M059J (cell line): Measurements from ENCODE around the gene MEF2C. TPM values are rescaled to one million over a fixed set of nuclear protein-coding genes. Genes with fewer than 3 reads are reported as not detected.

Experiments used
- DNase-seq: peaks from one replicate; pipeline ENCODE4 v3.0.0-alpha.2; 2012; ENCODE audit warnings: low read depth
- total RNA-seq: library from RNA; depleted of rRNA; stranded (reverse); fragments of >200 nt; shearing (Covaris generic); gene quantifications from 2 replicates; pipeline ENCODE4 v1.2.3, GENCODE V29; 2014

MEF2C gene
- total RNA-seq, 1 experiment from 2014 or later = 7.7 TPM

DNA sequence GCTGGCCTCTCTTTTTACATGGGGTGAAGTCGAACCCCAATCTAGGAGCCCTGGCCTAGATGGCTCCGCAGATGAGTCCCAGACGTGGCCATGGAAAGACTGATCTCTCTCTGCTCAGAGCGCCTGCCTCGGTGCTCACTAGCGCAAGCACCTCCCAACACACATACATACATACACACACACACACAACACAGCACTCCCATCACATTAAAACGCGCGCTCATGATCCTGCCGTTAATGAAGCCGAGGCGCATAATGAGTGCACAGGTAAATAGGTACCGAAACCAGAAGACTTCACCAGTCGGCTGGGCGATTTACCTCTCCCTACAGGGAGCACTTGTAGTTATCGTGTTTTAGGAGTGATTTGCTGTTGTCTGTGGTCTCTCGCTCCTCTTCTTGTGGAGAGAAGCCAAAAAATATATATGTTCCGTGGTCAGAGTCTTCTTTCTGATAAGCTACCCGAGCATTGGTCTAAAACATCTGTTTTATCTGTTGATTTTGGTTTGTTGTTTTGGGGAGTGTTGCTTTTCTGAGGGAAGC is 207.7 kb downstream of the MEF2C start:
- DNase-seq = peak; percentile 67

DNA sequence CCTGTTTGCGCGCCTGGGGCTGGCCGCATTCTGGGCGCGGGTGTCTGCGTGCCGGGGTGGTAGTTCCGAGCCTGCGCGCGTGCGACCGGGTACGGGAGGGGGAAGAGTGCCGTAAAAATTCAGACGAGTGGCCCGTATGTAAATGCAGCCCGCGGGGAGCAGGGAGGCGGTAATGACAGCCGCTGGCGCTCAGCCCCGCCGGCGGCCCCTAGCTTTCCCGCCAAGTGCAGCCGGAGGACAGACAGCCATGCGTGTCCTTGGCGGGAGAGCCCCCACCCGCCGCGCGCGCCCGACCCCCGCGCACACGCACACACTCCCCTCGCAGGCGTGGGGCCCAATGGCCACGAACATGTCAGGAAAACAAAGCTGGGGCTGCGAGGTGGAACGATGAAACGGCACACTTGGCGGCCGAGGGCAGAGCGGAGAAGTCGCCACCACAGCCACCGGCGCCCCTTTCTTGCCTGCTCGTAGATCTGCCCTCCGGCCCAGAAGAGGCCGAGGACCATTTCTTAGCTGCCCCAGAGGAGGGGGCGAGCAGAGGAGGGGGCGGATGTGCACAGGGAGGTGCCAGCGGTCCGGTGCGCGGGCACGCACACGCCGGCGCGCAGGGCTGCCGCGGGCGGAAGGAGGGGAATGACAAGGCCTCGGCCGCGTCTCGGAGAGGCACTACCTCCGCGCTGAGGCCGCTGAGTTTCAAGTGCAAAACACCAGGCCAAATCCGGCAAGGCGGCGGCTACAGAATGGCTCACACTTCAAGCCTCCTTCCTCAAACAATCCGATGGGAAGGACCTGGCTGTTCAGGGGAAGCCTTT is 208.4 kb downstream of the MEF2C start:
- DNase-seq = peak; percentile 83

DNA sequence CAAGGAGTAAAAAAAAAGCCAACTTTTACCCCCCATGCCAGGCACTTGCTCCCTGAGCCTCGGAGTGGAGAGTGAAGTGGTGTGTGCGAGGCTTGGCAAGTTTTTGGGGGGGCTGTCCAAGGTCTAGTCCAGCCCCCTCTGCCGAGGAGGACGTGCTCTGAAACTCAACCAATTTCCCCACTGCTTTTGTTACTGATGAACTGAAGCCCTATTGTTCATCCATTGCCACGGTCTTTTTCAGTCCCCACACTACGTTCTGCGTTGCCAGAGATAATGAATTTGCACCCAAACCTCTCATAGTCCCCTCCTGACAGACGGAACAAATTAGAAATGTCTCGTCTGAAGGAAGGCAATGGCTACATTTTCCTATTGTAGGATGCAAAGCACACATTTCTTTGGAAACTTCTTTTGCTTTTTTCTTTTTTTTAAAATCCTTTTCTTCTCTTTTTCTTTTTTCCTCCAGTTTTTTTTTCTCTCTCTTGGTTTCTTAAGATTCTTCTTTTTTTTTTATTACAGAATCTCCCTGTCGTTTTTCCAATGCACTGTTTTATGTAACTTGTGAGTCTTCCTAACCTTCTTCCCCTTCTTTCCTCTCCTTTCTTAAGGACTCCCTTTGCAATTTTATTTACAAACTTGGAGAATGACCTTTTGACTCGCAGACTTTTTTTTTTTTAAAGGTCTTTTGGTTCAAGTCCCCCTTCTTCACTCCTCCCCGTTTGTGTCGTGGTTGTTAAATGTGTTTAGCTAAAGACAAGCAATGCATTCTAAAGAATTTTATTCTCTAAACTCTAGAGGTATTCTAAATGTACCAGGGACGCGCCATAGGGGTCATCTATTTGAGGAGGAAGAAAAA is 209.5 kb downstream of the MEF2C start:
- DNase-seq = peak; percentile 89

DNA sequence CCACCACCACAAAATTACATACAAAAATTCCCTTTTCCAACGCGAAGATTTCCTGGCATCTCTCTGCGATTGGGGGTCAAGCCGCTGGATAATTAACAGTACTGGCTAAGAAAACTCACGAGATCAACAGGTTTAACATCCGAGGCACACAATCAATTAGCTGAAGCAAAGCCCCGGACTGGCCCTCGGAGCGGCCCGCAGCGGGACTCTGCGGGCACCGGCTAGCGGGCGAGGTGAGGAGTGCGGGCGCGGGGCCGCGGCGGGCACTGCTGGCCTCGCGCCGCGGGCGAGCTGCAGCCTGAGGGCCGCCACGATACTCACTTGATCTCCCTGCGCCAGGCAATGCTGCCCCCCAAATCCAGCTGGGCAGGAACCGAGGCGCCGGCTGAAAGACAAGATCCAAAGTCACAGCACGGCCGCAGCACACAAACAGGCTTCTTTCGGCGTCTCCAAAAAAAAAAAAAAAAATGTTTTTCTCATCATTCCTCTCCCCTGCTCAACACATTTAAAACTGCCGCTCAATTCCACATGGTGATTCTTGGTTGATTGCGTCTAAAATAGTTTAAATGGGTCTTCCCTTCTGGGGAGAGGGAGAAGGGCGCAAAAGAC is 210.2 kb downstream of the MEF2C start:
- peak; percentile 48 for DNase-seq

DNA sequence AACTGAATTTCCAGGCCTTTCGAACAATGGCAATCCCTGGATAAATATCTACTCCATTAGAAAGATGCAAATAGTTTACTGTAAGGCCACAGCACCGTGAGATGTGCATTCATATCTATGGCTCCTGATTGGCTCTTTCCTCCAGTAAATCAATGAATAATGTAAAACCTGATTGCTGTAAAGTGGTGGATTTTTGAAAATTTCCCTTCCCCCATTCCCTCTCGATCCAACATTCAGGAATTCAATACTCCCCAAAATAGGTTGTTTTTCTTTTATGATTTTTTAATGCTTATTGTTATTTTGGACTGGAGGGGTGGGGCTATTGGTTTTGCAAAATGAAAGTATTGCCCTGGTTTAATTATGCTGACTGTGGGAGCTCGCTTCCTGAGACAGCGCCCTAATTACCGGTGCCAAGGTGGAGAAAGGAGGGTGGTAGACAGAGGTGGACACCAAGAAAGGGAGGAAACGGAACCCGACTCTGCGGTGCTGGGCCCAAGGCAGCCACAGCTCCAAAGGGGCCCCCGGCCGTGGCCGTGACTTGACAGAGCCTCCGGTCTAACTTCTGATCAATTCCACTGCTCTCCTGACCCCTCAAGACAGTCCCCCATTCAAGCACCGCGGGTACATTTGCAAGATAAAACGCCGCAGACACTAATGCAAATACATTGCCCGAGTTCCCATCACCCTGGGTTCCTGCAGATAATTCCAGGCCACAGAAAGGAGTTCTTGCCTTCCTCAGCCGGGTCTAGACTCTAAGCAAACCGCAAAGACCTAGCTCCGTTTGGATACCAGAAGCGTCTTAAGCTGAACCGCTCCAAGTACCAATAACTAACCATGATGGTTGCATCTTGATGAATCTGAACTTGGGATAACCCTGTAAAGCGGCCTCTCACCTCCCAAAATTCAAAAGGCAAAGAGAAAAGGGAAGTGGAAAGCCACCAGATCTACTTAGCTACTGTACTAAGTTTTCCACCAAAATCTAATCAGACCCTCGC is 211.2 kb downstream of the MEF2C start:
- DNase-seq = peak; percentile 61

DNA sequence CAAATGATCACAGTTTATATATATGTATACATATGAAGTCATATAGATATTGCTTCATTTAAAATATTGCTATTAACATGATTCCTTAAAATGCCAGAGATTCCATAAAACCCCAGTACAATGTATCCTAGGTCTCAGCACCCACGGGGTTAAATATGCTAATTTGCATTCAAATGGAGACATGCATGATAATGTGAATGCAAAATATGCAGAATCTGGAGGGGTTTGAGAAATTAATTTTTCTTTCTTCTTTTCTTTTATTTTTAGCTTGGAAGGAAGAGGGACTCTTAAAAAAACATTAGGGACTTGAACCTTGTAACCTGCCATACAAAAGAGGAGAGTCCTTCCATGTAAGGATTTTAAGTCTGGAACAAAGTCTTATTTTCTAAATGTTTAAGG is 211.9 kb downstream of the MEF2C start:
- peak; percentile 22 for DNase-seq

DNA sequence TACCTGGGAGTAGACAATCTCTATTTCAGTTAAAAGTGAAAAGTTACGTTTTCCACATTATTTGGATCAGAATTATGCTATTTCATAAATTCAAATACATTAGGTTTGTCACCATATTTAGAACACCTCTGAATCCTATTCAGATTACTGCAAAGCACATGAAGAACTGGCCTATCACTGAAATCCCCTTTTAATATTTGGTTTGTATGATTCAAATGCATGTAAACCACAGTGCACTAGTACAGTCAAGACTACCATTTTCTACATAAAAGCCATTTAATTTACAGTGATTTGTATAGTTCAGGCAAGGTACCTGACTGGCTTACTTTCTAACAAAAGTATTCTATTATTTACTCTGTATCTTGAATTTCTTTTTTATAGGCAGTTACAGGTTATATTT is 212.5 kb downstream of the MEF2C start:
- peak; percentile 10 for DNase-seq

DNA sequence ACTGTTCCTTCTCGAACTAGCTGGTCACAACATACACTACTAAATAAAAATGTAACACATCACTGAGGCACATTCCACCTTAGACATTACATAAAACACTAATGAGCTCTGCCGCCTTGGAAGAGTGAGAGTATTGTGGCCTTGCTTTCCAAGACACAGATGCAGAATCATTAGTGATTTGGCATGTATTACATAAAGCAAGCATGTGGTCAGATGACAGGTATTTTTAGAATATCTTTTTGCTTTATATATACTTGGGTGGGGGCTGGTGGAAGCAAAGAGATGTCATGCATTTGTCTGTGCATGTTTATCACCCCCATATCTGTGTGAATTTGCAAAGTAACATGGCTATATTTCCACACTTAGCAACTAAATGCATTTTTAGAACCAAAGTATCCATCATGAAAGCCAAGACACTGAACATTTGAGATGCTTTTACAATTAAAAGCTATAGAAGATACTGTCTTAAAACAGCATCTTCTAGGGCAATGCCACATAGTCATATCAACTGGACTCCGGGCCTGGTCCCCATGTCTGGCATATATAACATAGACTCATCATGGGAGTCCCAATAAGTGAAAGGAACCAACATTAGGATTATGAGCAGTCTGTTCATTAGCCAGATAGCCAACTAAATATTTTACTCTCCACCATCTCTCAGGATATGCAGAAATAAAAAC is 213.5 kb downstream of the MEF2C start:
- DNase-seq = peak; percentile 30

DNA sequence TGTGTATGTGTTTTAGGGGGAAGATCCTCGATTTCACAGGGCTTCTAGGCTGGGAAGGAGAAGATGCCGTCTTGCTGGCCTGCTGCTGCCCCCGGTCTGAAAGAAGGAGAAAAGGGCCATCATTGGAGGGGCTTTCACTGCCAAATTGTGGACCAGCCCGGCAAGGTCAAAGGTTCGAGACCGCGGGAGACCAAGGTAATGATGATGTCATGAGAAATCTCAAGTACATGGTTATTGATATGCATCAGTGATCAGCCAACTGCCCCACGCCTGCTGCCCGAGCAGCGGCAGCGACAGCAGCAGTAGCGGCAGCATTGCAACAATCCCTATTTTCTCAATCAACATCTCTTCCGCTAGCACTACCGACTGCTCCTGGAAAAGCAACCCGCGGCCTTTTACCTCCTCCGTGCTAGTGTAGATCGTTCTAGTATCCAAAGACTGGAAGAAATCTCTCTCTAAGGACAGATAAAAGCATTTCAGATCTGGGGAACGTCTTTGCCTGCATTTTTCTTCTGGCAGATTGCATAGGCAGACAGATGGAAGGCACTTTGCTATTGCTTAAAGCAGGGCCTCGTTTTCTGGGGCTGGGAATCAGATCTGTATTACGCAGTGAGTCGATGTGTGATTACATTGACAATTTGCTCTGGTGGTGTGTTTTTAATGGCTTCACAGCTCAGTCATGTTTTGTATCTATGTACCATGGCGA is 215.3 kb downstream of the MEF2C start:
- DNase-seq = peak; percentile 65
